Breast epithelium (tissue), 3 donors: ENCODE measurements around the gene PTPRM.

Source experiments
- POLR2A ChIP-seq: fragments of 450-650 bp; IDR thresholded peaks from one replicate; pipeline ENCODE4 v1.6.1; 2016; ENCODE audit warnings: antibody characterized with exemption, mild to moderate bottlenecking, moderate library complexity
- POLR2AphosphoS5 ChIP-seq, 3 donors: sonication (generic); formaldehyde crosslinking; IDR thresholded peaks; one replicate each; pipeline ENCODE4 v1.6.1; 2017; ENCODE audit warnings: antibody characterized with exemption in 3 of 3
- TF ChIP-seq, protein P1 (sequence below), 3 donors: fragments of 450-650 bp; IDR thresholded peaks; one replicate each; pipeline ENCODE4 v1.5.1; 2016 to 2017; ENCODE audit warnings: antibody characterized with exemption in 3 of 3, mild to moderate bottlenecking in 3 of 3, moderate library complexity in 3 of 3

DNA sequence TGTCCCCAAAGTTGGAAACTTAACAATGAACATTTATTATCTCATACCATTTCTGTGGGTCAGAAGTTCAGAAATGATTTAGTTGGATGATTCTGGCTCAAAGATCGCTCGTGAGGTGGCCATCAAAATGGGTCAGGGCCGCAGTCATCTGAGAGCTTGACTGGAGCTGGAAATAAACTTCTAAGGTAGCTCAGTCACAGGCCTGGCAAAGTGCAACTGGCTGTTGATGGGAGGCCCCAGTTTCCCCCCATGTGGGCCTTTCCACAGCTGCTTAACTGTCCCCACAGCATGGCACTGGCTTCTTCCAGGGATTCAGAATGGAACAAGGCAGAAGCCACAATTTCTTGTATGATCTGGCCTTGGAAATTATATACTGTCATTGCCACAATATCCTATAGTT, 842.0 kb downstream of the PTPRM start:
- TF ChIP-seq, protein P1, sequence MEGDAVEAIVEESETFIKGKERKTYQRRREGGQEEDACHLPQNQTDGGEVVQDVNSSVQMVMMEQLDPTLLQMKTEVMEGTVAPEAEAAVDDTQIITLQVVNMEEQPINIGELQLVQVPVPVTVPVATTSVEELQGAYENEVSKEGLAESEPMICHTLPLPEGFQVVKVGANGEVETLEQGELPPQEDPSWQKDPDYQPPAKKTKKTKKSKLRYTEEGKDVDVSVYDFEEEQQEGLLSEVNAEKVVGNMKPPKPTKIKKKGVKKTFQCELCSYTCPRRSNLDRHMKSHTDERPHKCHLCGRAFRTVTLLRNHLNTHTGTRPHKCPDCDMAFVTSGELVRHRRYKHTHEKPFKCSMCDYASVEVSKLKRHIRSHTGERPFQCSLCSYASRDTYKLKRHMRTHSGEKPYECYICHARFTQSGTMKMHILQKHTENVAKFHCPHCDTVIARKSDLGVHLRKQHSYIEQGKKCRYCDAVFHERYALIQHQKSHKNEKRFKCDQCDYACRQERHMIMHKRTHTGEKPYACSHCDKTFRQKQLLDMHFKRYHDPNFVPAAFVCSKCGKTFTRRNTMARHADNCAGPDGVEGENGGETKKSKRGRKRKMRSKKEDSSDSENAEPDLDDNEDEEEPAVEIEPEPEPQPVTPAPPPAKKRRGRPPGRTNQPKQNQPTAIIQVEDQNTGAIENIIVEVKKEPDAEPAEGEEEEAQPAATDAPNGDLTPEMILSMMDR (IDR thresholded peaks at IDR 0.05): no peak
- TF ChIP-seq POLR2A: no peak
- TF ChIP-seq POLR2AphosphoS5 (IDR thresholded peaks at IDR 0.05): no peak
